Muscle of arm (tissue), 12 donors: ENCODE data around the gene C1orf105. TPM values are rescaled to one million over a fixed set of nuclear protein-coding genes. Genes with fewer than 3 reads are reported as not detected.

Experiments used
- polyA plus RNA-seq, 12 donors: library from polyadenylated mRNA; unstranded; fragments of 120-200 nt; gene quantifications; one replicate each; pipeline ENCODE4 v1.2.1, GENCODE V29; 2013; ENCODE audit not compliant: insufficient read length in 12 of 12

C1orf105 gene
- polyA plus RNA-seq, 12 donors: 53.5 to 174 (median 142) TPM; not detected in 1

Other genes with a start within 250 kb of the C1orf105 start
- 10 to 100 TPM in 11 of 12 donors, not detected in 1; 22.6 to 34.1 (median 29.1) TPM for gene PIGC, start 23.4 kb downstream of the C1orf105 start, polyA plus RNA-seq
- gene SUCO, start 112.5 kb downstream of the C1orf105 start, polyA plus RNA-seq: 10 to 100 TPM in 11 of 12 donors, not detected in 1; 30.0 to 54.4 (median 38.7) TPM
- gene FASLG, start 238.4 kb downstream of the C1orf105 start, polyA plus RNA-seq: under 1 TPM in 6 of 12 donors, not detected in 6; 0.08 to 0.43 (median 0.24) TPM